Measurements from ENCODE around the gene FCGBP. TPM values are rescaled to one million over a fixed set of nuclear protein-coding genes. Genes with fewer than 3 reads are reported as not detected.
"Not testable (repeated sequence)": the region's sequence is repeated elsewhere in the genome, so short reads cannot be mapped to it uniquely, and the experiment has no call there.

FCGBP gene
- polyA plus RNA-seq, 1 donor: 5.6 TPM

- DNase-seq (ENCODE audit: low read depth): no peak
These were observed 43.5 kb downstream of the FCGBP start for GRCh38 chr19:39890755-39891551.

GRCh38 chr19:39889872-39890754 lies 44.3 kb downstream of the FCGBP start:
- DNase-seq (ENCODE audit: low read depth): not testable (repeated sequence)

DNA sequence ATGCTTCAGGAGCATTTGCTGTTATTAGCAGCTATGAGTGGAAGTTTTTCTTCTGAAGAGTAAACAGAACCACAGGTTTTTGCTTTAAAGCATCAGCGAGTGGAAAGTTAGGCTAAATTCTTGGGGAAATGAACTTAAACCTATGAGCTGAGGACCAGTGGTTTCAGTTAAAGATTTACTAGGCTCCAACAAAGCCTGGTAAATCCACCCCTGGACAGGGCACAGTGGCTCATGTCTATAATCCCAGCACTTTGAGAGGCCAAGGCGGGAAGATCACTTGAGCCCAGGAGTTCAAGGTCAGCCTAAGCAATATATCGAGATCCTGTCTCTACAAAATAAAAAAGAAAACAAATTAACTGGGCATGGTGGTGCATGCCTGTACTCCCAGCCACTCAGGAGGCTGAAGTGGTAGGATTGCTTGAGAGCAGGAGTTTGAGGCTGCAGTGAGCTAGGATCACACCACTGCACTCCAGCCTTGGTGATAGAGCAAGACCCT lies 46.9 kb downstream of the FCGBP start:
- not testable (repeated sequence) for DNase-seq (ENCODE audit: low read depth)

DNA sequence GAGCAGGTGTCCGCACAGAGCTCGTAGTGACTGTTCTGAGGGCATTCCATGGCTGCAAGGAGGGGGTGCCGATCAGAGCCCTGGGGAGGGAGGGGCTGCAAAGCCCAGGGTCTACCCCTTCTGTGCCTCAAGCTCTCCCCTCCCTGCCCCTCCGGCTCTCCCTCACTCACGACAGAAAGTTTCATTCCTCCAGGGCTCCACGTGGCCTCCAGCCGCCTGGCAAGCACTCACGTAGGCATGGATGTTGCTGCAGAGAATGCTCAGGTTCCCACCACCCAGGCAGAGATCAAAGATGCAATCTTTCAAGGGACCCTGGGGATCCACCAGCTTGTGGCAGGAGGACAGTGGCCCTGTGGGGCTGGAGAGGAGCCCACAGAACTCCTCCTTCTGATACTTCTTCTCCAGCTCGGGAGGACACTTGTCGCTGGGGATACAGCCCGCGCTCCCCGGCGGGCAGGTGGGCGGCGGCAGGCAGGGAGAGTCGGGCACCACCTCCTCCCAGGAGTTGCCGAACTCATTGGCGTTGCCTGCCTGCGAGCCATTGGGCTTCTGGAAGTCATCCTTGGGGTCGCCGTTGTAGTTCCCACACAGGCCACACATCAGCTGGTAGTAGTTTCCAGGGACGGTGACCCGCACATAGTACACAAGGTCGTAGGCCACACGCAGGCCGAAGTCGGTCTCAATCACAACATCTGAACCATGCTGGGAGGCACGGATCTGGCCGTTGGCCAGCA lies 48.4 kb downstream of the FCGBP start:
- not testable (repeated sequence) for DNase-seq (ENCODE audit: low read depth)

DNA sequence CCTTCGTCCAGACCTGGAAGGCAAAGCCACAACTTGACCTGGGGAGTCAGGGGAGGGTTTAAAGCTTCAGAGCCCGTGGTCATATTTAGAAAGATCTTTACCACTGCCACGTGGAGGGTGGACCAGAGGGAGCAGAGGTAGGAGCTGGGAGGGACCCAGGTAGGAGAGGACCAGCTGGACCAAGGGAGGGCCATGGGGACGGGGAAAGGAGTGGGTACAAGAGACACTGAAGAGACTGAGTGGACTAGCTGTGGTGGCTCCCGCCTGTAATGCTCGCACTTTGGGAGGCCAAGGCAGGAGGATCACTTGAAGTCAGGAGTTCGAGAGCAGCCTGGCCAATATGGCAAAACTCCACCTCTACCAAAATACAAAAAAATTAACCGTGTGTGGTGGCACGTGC lies 49.7 kb downstream of the FCGBP start:
- not testable (repeated sequence) for DNase-seq (ENCODE audit: low read depth)

Other genes with a start within 250 kb of the FCGBP start
- 0.30 TPM for gene LGALS14, start 230.2 kb downstream of the FCGBP start, polyA plus RNA-seq (ENCODE audit: insufficient read length)
- 1.3 TPM for gene CLC, start 196.6 kb downstream of the FCGBP start, polyA plus RNA-seq (ENCODE audit: insufficient read length)
- gene LEUTX, start 155.8 kb downstream of the FCGBP start, polyA plus RNA-seq (ENCODE audit: insufficient read length): not detected
- gene DYRK1B, start 100.5 kb downstream of the FCGBP start, polyA plus RNA-seq (ENCODE audit: insufficient read length): 53.2 TPM
- gene FBL, start 88.3 kb downstream of the FCGBP start, polyA plus RNA-seq (ENCODE audit: insufficient read length): 215 TPM
- gene PSMC4, start 36.5 kb upstream of the FCGBP start, polyA plus RNA-seq (ENCODE audit: insufficient read length): 54.5 TPM
- gene ZNF546, start 62.4 kb upstream of the FCGBP start, polyA plus RNA-seq (ENCODE audit: insufficient read length): 4.6 TPM
- 13.4 TPM for gene ZNF780B, start 121.6 kb upstream of the FCGBP start, polyA plus RNA-seq (ENCODE audit: insufficient read length)
- 8.6 TPM for gene ZNF780A, start 156.3 kb upstream of the FCGBP start, polyA plus RNA-seq (ENCODE audit: insufficient read length)